Stimulated activated CD8-positive, alpha-beta memory T cell treated with anti-CD3 and anti-CD28 coated beads, Interleukin-4, amount 100 ng/mL, for 1 hour (primary cell): Measurements from ENCODE around the gene MCCD1.
A peak's percentile ranks its signal among the peaks of the same experiment; 100 is the strongest.

ENCODE experiments used
- DNase-seq, 2 donors: peaks; one replicate each; pipeline ENCODE4 v3.0.0-alpha.2; 2020; ENCODE audit warnings: low read depth in 2 of 2, low spot score in 1 of 2

Gene MCCD1

DNA sequence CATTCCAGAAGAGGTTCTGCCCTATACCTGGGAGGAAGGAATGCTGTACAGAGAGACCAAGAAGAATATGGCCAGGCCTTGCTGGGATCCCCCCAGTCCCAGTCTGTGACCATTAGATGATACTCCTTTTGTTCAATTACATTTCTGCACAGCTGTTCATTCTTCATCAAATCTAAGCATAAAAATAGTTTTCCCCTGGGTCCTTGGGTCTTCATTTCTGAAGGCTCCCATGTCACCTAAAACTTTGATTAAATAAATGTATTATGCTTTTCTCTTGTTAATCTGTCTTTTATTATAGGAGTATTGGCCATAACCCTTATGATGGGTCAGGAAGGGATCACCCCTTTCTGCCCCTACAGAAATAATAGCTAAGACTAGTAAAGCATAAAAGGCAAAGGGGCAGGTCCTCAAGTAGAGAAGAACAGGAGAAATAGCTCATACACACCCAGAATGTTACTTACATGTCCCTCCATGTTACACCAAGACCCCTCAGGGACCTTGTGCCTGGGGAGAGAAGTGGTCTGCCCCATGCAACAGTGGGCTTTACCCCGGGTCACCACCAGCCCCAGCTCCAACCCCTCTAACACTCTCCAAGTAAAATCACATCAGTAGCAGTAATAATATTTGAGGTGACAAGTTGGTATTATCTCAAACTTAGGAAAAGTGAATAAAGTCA lies 41.2 kb downstream of the MCCD1 start:
- no peak for DNase-seq

DNA sequence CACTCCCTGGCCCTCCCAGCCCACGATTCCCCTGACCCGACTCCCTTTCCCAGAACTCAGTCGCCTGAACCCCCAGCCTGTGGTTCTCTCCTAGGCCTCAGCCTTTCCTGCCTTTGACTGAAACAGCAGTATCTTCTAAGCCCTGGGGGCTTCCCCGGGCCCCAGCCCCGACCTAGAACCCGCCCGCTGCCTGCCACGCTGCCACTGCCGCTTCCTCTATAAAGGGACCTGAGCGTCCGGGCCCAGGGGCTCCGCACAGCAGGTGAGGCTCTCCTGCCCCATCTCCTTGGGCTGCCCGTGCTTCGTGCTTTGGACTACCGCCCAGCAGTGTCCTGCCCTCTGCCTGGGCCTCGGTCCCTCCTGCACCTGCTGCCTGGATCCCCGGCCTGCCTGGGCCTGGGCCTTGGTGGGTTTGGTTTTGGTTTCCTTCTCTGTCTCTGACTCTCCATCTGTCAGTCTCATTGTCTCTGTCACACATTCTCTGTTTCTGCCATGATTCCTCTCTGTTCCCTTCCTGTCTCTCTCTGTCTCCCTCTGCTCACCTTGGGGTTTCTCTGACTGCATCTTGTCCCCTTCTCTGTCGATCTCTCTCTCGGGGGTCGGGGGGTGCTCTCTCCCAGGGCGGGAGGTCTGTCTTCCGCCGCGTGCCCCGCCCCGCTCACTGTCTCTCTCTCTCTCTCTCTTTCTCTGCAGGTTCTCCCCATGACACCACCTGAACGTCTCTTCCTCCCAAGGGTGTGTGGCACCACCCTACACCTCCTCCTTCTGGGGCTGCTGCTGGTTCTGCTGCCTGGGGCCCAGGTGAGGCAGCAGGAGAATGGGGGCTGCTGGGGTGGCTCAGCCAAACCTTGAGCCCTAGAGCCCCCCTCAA lies 43.5 kb downstream of the MCCD1 start, which contains the start of gene LTA:
Gene LTA, plus strand, starts transcription at position 249 of the 871 bp plus-strand sequence. Its CDS starts 454 bp downstream, at position 703.
- DNase-seq: peak in 1 of 2 donors; percentile 54

- no peak for DNase-seq
Observed at GRCh38 chr6:31573239-31574105, 44.7 kb downstream of the MCCD1 start.

GRCh38 chr6:31574106-31575061 lies 45.6 kb downstream of the MCCD1 start:
- DNase-seq: no peak

- peak in 1 of 2 donors; percentile 66 for DNase-seq
Observed at GRCh38 chr6:31575335-31575901, 46.7 kb downstream of the MCCD1 start, which contains the start of gene TNF. Gene TNF (plus strand): TSS chr6:31575565. CDS start chr6:31575742, 177 bp downstream.

- no peak for DNase-seq
Observed at GRCh38 chr6:31575952-31576685, 47.4 kb downstream of the MCCD1 start.

- DNase-seq: no peak
Observed at GRCh38 chr6:31576897-31577578, 48.3 kb downstream of the MCCD1 start.

DNA sequence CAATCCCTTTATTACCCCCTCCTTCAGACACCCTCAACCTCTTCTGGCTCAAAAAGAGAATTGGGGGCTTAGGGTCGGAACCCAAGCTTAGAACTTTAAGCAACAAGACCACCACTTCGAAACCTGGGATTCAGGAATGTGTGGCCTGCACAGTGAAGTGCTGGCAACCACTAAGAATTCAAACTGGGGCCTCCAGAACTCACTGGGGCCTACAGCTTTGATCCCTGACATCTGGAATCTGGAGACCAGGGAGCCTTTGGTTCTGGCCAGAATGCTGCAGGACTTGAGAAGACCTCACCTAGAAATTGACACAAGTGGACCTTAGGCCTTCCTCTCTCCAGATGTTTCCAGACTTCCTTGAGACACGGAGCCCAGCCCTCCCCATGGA lies 48.8 kb downstream of the MCCD1 start:
- DNase-seq: no peak

DNA sequence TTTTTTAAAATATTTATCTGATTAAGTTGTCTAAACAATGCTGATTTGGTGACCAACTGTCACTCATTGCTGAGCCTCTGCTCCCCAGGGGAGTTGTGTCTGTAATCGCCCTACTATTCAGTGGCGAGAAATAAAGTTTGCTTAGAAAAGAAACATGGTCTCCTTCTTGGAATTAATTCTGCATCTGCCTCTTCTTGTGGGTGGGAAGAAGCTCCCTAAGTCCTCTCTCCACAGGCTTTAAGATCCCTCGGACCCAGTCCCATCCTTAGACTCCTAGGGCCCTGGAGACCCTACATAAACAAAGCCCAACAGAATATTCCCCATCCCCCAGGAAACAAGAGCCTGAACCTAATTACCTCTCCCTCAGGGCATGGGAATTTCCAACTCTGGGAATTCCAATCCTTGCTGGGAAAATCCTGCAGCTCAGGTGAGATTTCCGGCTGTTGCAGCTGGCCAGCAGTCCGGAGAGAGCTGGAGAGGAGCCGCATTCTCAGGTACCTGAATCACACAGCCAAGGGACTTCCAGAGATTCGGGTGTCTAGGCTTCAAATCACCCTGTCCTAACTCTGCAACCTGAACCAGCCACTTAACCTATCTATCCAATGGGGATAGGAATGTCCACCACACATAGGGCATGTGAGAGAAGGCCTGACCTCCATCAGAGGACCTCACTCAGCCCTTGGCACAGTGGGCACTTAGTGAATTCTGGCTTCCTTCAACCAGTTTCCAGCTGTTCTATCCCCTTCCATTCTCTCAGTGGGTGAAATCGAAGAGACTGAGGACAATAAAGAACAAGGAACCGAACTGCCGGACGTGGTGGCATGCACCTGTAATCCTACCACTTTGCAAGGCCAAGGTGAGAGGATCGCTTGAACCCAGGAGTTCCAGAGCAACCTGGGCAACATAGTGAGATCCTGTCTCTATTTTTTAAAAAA lies 49.7 kb downstream of the MCCD1 start:
- no peak for DNase-seq

DNA sequence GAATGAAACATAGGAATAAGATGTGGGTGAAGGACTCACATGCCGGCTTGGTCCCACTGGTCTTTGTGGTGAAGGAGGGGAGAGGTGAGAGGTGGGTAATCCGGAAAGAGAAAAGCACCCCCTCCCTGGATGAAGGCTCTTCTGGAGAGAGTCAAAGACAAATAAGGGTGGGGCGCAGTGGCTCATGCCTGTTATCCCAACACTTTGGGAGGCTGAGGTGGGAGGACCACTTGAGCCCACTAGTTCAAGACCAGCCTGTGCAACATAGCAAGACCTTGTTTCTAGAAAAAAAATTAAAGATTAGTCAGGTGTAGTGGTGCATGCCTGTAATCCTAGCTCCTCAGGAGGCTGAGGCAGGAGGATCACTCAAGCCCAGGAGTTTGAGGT lies 50.4 kb downstream of the MCCD1 start:
- DNase-seq: no peak
